ENCODE results near the gene ZNF345.

The ZNF345 gene

DNA sequence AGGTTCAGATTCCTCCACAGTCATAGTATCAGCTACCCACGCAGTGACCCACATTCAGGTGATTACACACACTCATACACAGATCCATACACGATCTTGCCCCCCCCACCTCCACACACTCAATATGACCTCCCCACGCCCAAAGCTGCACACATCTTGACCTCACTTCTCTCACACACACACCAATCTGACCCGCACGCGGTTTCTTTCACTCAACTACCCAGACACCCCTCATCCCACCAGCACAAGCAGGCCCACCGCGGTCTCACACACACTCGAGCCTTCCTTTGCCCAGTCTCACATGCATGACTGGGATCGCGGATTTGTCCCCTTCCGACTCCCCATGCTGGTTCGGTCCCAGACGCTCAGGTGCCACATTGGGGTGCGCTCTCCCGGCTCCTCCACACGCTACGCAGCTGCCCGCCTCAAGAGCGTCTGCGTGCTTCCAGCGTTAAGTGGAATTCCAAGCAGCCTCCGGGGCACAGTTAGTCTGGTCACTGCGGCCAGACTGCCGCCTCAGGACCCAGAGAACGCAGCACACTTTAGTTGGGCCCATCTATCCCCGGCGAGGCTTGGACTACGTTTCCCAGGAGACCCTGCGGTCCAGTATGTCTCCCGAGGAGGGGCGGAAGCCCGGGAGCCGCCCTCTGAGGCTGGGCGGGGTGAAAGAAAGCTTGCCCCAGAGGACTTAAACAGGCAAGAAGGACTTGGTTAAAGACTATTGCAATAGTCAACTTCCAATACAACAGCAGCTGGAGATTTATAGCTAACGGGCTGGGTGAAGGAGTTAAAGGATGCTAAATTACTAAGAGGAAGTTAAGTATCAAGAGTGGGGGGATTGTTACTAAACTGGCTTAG lies 746 bp upstream of the ZNF345 start:
- Histone ChIP-seq H3K36me3 (ENCODE audit: control insufficient read depth, insufficient read depth, low read length) (no peaks in the 10 kb centered on the region), H3K9me3 (ENCODE audit: control insufficient read depth, low read length) (no peaks in the 10 kb centered on the region), H3K4me3 (ENCODE audit: low read length) (peak overlapping the region; percentile 93), H3K4me1 (ENCODE audit: control insufficient read depth, insufficient read depth, low read length) (peaks cover 4% of the 10 kb centered on the region), H3K9ac (ENCODE audit: low read length) (peak overlapping the region; percentile 83), H3K27me3 (ENCODE audit: control insufficient read depth, insufficient read depth, low read length) (no peaks in the 10 kb centered on the region)

DNA sequence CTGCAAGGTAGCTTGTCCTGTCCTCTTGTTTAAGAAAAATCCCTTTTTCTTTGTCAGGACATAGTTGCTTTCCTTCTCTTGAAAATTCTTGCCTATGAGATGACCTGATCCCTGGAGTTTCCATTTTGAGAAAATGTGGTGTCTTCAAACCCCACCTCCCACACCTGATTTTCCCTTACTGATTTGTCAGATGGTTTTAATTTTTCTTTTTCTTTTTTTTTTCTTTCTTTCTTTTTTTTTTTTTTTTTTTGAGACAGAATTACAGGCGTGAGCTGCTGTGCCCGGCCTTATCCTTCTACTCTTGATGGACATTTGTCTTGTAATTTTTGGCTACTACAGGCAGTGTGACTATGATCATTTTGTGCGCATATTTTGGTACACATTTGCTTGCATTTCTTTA lies 1.2 kb downstream of the ZNF345 start:
- H3K4me1 ChIP-seq (ENCODE audit: control insufficient read depth, insufficient read depth, low read length), result peaks cover 4% of the 10 kb centered on the region
- no peaks in the 10 kb centered on the region for H3K36me3 ChIP-seq (ENCODE audit: control insufficient read depth, insufficient read depth, low read length)
- H3K27me3 ChIP-seq (ENCODE audit: control insufficient read depth, insufficient read depth, low read length), result no peaks in the 10 kb centered on the region
- H3K9ac ChIP-seq (ENCODE audit: low read length), result no peak overlapping the region
- no peaks in the 10 kb centered on the region for H3K9me3 ChIP-seq (ENCODE audit: control insufficient read depth, low read length)
- no peak overlapping the region for H3K4me3 ChIP-seq (ENCODE audit: low read length)

DNA sequence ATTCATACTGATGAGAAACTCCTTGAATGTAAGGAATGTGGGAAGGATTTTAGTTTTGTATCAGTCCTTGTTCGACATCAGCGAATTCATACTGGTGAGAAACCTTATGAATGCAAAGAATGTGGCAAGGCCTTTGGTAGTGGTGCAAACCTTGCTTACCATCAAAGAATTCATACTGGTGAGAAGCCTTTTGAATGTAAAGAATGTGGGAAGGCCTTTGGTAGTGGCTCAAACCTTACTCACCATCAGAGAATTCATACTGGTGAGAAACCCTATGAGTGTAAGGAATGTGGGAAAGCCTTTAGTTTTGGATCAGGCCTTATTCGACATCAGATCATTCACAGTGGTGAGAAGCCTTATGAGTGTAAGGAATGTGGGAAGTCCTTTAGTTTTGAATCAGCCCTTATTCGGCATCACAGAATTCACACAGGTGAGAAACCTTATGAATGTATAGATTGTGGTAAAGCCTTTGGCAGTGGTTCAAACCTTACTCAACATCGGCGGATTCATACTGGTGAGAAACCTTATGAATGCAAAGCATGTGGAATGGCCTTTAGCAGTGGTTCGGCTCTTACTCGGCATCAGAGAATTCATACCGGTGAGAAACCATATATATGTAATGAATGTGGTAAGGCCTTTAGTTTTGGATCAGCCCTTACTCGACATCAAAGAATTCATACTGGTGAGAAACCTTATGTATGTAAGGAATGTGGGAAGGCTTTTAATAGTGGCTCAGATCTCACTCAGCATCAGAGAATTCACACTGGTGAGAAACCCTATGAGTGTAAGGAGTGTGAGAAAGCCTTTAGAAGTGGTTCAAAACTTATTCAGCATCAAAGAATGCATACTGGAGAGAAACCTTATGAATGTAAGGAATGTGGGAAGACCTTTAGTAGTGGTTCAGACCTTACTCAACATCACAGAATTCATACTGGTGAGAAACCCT lies 26.6 kb downstream of the ZNF345 start:
- Histone ChIP-seq H3K4me3 (ENCODE audit: low read length) (no peak overlapping the region), H3K27me3 (ENCODE audit: control insufficient read depth, insufficient read depth, low read length) (no peaks in the 10 kb centered on the region), H3K9me3 (ENCODE audit: control insufficient read depth, low read length) (peaks cover 41% of the 10 kb centered on the region), H3K9ac (ENCODE audit: low read length) (no peak overlapping the region), H3K4me1 (ENCODE audit: control insufficient read depth, insufficient read depth, low read length) (no peaks in the 10 kb centered on the region), H3K36me3 (ENCODE audit: control insufficient read depth, insufficient read depth, low read length) (peaks cover 9% of the 10 kb centered on the region)

DNA sequence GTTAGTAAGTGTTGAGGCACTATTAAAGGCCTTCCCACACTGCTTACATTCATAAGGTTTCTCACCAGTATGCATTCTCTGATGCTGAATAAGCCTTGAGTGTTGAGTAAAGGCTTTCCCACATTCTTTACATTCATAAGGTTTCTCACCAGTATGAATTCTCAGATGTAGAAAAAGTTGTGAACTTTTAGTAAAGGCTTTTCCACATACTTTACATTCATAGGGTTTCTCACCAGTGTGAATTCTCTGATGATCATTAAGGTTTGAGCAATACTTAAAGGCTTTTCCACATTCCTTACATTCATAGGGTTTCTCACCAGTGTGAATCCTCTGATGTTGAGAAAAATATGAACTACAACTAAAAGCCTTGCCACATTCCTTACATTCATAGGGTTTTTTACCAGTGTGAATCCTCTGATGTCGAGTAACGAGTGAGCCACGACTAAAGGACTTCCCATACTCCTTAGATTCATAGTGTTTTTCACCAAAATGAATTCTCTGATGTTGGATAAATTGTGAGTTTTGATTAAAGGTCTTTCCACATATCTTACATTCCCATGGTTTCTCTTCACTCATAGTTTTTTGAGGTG lies 41.2 kb downstream of the ZNF345 start:
- Histone ChIP-seq H3K9ac (ENCODE audit: low read length) (no peak overlapping the region), H3K4me3 (ENCODE audit: low read length) (no peak overlapping the region), H3K9me3 (ENCODE audit: control insufficient read depth, low read length) (peaks cover 32% of the 10 kb centered on the region), H3K36me3 (ENCODE audit: control insufficient read depth, insufficient read depth, low read length) (peaks cover 8% of the 10 kb centered on the region), H3K27me3 (ENCODE audit: control insufficient read depth, insufficient read depth, low read length) (no peaks in the 10 kb centered on the region), H3K4me1 (ENCODE audit: control insufficient read depth, insufficient read depth, low read length) (no peaks in the 10 kb centered on the region)

DNA sequence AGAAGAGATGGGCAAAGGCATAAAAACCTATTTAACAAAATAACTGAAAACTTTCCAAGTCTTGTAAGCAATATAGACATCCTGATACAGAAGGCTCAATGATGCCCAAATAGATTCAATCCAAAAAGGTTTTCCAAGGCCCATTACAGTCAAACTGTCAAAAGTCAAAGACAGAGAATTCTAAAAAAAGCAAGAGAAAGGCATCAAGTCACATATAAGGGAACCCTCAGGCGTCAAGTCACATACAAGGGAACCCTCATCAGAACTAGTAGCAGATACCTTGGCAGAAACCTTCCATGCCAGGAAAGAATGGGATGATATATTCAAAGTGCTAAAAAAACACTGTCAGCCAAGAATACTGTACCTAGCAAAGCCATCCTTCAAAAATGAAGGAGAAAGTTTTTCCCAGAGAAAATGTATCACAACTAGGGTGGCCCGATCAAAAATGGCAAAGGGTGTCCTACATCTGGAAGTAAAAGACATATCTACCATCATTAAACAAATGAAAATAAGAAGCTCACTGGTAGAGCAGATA lies 44.2 kb downstream of the ZNF345 start:
- Histone ChIP-seq H3K4me1 (ENCODE audit: control insufficient read depth, insufficient read depth, low read length) (no peaks in the 10 kb centered on the region), H3K36me3 (ENCODE audit: control insufficient read depth, insufficient read depth, low read length) (peaks cover 8% of the 10 kb centered on the region), H3K4me3 (ENCODE audit: low read length) (no peak overlapping the region), H3K9me3 (ENCODE audit: control insufficient read depth, low read length) (peaks cover 40% of the 10 kb centered on the region), H3K9ac (ENCODE audit: low read length) (no peak overlapping the region), H3K27me3 (ENCODE audit: control insufficient read depth, insufficient read depth, low read length) (no peaks in the 10 kb centered on the region)

DNA sequence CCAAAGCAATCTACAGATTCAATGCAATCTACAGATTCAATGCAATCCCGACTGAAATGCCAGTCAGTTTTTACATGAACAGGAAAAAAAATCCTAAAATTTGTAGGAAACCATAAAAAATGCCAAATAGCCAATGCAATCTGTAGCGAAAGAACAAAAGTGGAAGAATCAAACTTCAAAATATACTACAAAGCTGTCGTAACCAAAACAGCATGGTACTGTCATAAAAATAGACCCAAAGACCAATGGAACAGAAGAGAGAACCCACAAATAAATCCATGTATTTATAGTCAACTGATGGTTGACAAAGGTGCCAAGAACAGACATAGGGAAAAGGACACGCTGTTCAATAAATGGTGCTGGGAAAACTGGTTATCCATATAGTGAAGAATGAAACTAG lies 47.7 kb downstream of the ZNF345 start:
- Histone ChIP-seq H3K4me1 (ENCODE audit: control insufficient read depth, insufficient read depth, low read length) (no peaks in the 10 kb centered on the region), H3K27me3 (ENCODE audit: control insufficient read depth, insufficient read depth, low read length) (no peaks in the 10 kb centered on the region), H3K9me3 (ENCODE audit: control insufficient read depth, low read length) (peaks cover 27% of the 10 kb centered on the region), H3K4me3 (ENCODE audit: low read length) (no peak overlapping the region), H3K36me3 (ENCODE audit: control insufficient read depth, insufficient read depth, low read length) (no peaks in the 10 kb centered on the region), H3K9ac (ENCODE audit: low read length) (no peak overlapping the region)

DNA sequence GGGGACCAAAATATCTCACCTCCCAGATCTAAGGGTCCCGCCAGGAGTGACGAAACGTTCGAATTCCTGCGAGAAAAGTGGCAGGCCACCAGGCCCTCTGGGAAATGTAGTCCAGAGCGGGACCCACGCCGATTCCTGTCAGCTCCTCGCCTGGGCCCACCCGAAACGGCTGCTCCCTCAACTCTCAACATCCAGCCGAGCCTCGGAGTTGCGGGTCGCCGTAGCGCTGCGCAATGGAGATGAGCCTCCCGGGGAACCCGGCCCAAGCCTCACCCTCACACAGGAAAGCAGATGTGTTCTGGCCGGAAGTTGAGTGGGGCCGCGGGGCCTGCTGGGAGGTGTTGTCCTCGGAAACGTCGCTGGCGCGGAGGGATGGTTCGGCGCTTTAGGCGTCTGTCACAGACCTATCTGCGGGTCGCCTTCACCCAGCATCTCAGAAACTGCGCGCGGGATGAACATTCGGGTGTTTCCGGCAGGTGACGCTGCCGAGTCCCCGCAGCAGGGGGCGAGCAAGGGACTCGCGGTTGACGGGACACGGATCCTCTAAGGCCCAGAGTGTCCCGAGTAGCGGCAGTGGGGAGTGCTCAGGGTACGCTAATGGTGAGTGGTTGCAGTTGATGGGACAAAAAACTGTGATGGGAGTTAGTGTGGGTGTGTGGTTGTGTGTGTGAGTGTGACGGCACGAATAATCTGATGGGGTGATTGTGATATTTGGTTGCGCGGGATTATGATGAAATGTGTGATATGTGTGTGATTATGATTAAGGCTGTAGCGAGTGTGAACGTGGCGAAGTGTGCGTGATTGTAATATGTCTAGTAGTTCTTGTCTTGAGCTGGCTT lies 65.5 kb downstream of the ZNF345 start, which contains the start of the genes ZNF568 and ZNF829:
ZNF568 (plus strand) TSS at position 341 of the 839 bp plus-strand sequence. CDS start 6,439 bp downstream, outside the sequence.
ZNF829 (minus strand) TSS at position 300 of the 839 bp plus-strand sequence. CDS start 1,124 bp downstream, outside the sequence.
- Histone ChIP-seq H3K36me3 (ENCODE audit: control insufficient read depth, insufficient read depth, low read length) (no peaks in the 10 kb centered on the region), H3K9ac (ENCODE audit: low read length) (peak within 1 kb of the TSS; percentile 79), H3K9me3 (ENCODE audit: control insufficient read depth, low read length) (no peaks in the 10 kb centered on the region), H3K4me3 (ENCODE audit: low read length) (peak within 1 kb of the TSS; percentile 98), H3K4me1 (ENCODE audit: control insufficient read depth, insufficient read depth, low read length) (peaks cover 6% of the 10 kb centered on the region), H3K27me3 (ENCODE audit: control insufficient read depth, insufficient read depth, low read length) (no peaks in the 10 kb centered on the region)

DNA sequence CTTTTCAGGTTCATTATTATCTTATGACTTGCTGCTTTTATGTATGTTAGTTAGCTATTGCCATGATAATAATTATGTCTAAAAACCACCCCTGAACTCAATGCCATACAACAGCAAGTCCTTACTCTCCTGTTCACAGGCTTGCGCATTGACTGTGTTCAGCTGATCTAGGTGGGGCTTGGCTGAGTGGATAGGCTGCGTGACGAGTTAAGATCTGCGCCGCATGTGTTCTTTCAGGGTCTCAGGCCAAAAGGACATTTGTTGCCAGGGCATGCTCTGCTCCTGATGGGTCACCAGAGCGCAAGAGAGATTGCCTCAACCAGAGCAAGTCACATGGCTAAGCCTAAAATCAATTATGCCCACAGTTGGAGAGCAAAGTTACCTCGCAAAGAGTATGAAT lies 66.3 kb downstream of the ZNF345 start:
- Histone ChIP-seq H3K36me3 (ENCODE audit: control insufficient read depth, insufficient read depth, low read length) (no peaks in the 10 kb centered on the region), H3K27me3 (ENCODE audit: control insufficient read depth, insufficient read depth, low read length) (no peaks in the 10 kb centered on the region), H3K9ac (ENCODE audit: low read length) (peak overlapping the region; percentile 79), H3K4me1 (ENCODE audit: control insufficient read depth, insufficient read depth, low read length) (peaks cover 6% of the 10 kb centered on the region), H3K9me3 (ENCODE audit: control insufficient read depth, low read length) (no peaks in the 10 kb centered on the region), H3K4me3 (ENCODE audit: low read length) (peak overlapping the region; percentile 98)

DNA sequence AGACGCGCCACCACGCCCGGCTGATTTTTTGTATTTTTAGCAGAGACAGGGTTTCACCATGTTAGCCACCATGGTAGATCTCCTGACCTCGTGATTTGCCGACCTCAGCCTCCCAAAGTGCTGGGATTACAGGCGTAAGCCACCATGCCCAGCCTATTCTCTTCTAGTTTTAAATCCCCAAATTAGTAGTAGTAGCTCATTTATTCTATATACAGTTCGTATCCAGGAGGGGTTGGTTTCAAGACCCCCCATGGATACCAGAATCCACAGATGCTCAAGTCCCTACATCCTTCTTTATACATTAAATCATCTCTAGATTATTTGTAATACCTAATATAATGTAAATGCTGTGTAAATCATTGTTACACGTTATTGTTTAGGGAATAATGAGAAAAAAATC lies 67.4 kb downstream of the ZNF345 start:
- Histone ChIP-seq H3K4me3 (ENCODE audit: low read length) (no peak overlapping the region), H3K4me1 (ENCODE audit: control insufficient read depth, insufficient read depth, low read length) (peaks cover 6% of the 10 kb centered on the region), H3K9me3 (ENCODE audit: control insufficient read depth, low read length) (no peaks in the 10 kb centered on the region)

More for the DNA sequence above, 67.4 kb downstream of the ZNF345 start:
- no peaks in the 10 kb centered on the region for H3K27me3 ChIP-seq (ENCODE audit: control insufficient read depth, insufficient read depth, low read length)
- H3K9ac ChIP-seq (ENCODE audit: low read length), result no peak overlapping the region
- H3K36me3 ChIP-seq (ENCODE audit: control insufficient read depth, insufficient read depth, low read length), result no peaks in the 10 kb centered on the region
